HG02840 (cell line): ENCODE results near the gene PGC.

Source experiments
- ATAC-seq: cut with Tn5 transposase; IDR thresholded peaks from one replicate; pipeline ENCODE4 v1.9.1; 2021; ENCODE audit warnings: mild to moderate bottlenecking, moderate library complexity, moderate number of reproducible peaks; ENCODE audit not compliant: unreplicated experiment, low FRiP score

The PGC gene

DNA sequence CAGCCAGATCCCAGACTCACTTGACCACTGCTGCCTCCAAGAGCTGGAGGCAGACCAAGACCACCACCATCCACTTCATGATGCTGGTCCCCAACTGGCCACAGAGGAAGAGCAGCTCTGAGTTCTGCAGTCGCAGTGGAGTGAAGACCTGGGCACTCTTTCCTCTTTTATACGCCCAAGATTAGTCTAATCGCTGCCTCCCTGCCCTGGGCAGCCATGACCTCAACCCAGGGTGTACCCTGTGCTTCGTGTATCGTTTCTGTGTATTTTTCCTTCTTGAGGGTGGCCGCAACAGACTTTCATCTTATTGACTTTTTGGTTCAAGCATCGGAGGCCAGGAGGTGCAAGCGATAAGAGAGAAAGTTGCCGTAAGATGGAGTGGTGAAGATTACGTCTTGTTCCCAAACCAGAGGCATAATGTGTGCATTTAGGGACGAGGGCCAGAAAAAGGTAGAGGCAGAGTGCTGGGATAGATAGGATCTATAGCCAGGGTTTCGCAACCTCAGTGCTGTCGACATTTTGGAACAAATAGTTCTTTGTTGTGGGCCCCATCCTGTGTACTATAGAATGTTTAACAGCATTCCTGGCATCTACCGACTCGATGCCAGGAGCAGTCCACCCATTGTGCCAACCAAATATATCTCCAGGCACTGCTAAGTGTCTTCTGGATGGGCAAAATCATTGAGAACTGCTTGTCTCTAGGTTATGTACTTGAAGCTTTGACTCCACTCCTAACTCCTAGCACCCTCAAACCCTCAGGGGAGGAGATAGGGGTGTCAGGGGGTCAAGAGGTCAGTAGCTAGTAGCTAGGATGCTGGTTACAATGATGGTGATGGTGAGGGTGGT lies at the start of gene PGC:
Gene PGC, minus strand, starts transcription at position 142 of the 846 bp plus-strand sequence. Its CDS starts 63 bp downstream, at position 79.
- no peak for ATAC-seq

DNA sequence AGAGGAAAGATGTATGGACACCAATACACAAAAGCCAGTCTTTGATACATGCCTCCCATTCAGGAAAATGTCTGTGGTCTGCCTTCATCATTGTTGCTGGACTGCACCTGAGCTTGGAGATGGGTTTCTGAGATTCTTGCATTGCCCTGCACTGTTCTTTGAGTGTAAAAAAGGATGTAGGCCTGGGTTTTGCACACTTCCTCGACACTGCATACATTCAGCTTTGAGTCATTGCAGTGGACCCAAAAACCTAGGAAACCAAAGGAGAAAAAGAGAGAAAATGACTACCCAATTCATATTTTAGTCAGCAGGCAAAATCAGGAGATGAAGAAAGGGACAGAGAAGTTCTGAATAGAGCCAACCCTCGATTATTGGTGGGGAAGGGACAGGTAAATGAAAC lies 49.3 kb upstream of the PGC start:
- ATAC-seq, result no peak

DNA sequence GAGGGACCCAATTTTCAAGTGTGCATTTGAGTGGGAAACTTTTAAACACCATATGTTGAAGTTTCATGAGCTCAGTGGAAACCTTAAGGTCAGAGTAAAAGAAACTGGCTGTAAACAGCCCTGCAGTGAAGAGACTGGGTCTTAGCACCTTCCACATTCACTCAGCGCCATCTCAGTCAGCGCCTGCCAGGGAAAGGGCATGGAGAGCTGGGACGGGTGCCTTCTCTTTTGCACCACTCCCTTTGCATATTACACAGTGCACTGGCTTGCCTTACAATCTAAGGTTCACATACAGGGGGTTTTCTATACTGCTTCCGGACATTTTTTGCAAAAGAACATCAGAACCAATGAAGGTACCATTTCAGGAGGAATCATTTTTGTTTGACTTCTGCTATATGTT lies 44.8 kb upstream of the PGC start:
- no peak for ATAC-seq

DNA sequence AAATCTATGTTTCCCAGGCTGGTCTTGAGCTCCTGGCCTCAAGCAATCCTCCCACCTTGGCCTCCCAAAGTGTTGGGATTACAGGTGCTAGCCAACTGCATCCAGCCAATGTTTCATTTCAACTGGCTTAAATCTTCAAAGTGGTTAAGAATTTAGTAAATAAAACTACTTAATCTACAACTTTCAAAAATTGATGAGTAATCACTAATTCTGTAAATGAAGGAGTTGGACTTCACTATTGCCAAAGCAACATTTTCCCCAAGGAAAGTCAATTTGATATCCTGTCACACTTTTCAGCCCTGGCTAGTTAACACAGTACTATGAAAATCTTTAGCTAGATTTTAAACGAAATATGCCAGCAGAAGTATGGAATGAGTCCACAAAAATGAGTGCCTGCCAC lies 44.1 kb upstream of the PGC start:
- ATAC-seq, result no peak

DNA sequence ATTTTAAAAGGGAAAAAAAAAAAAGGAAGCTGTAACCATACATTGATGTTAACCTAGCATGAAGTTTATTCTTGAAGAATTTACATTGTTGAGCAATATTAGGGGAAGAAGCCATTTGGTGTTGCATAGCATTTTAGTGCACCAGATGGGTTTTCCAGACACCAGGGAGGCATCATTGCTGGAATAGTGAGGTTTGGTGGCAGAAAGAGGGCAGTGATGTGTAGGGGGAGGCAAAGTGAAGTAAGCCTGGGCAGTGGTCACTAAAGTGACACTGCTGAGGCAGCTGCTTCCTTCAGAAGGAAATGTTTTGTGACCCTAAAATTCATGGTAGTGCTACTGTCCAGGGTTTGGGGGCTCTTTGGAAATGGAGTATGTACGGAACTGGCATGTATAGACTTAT lies 42.8 kb upstream of the PGC start:
- no peak for ATAC-seq

DNA sequence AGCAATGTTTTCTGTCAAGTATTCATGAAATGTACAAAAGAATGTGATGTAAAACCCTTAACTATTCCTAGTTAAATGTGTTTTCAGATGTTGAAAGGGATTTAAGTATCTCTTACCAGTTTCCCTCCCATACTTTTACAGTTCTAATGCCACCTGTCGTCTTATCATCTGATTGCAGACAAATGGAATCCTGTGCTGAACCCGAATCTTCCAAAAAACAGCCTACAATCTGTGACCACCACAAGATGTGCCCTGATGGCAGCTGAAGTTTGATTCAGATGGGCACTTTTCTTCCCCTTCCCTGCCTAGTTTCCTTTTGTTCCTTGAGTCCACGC lies 42.2 kb upstream of the PGC start:
- no peak for ATAC-seq

DNA sequence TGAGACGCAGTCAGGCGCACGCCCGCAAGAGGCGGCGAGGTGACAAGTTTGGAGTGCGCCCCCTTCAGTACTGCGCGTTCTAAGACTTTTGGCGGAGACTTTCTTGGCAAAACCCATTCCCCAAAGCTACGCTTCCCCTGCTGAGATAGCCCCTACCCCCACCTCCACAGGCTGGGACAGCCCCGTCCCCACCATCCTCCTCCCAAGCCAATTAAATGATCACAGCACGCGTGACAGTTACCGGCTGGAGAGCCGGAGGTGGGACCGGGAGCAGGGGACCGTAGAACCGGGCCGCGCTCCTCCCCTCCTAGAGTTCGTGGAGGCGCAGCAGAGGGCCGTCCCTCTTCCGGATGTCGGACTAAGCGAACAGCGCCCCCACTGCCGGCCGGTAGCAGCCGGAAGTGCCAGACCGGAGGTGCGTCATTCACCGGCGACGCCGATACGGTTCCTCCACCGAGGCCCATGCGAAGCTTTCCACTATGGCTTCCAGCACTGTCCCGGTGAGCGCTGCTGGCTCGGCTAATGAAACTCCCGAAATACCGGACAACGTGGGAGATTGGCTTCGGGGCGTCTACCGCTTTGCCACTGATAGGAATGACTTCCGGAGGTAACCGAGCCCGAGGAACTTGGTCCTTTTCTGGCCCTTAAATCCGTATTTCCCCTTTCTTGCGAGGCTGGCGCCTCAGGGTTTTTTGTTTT lies 40.2 kb upstream of the PGC start, which contains the start of gene TOMM6:
Gene TOMM6, plus strand, starts transcription at position 476 of the 699 bp plus-strand sequence. Its CDS starts 4 bp downstream, at position 480.
- peak; percentile 82 for ATAC-seq

DNA sequence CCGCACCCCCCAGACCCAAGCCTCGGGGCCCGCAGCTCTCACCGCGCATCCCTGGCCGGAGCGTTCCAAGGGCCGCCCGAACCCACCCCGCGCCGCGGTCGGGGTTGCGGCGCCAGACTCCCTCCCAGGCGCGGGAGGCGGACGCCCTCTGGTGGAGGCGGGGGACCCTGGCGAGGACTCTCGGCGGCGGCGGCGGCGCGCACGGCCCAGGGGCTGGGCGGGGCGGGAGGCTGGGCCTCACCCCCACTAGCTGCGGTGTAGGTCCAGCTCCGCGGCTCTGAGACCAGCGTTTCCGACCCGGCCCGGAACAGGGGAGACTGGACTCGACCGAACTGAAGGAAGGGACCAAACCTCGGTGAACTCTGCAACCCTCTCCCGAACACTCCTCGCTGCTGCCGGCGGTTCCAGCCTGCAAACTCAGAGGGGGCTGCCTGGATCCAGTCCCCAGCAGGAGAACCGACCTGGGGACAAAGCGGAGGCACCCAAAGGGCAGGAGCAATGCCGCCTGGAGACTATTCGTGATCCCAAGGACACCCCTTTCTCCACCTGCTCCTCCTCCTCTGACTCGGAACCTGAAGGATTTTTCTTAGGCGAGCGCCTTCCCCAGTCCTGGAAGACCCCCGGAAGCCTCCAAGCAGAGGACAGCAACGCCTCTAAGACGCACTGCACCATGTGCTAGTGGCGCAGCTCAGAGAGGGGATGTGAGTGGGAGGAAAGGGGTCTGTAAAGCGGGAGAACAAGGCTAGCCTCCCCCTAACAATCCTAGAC lies 39.4 kb upstream of the PGC start:
- peak; percentile 52 for ATAC-seq

DNA sequence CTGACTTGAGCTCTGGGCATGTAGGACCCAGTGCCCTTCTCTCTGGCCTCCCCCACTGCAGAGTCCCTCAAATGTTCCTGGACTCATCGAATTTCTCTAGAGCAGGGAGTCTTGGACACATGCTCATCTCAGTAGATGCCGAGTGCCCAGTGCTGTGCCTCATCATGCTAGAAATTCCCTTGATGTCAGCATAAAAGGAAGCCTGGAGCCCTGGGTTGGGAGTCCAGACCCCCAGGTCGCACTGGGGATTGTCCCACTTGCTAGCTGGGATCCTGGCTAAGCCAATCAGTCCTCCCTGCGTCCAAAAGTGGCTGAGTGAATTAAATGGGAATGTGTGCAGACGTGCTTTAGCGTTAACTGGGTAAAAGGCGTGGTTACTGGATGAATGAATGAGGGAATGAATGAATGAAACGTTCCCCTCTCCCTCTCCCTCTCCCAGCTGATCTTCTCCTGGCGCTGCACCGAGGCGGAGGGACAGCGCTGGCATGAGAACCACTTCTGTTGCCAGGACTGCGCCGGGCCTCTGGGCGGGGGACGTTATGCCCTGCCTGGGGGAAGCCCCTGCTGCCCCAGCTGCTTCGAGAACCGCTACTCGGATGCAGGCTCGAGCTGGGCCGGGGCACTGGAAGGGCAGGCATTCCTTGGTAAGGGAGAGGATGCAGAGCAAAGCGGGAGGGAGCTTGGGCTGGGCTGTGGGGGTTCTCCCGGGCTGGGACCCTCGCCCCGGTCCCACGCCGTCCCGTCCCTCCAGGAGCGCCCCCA lies 38.7 kb upstream of the PGC start:
- no peak for ATAC-seq

DNA sequence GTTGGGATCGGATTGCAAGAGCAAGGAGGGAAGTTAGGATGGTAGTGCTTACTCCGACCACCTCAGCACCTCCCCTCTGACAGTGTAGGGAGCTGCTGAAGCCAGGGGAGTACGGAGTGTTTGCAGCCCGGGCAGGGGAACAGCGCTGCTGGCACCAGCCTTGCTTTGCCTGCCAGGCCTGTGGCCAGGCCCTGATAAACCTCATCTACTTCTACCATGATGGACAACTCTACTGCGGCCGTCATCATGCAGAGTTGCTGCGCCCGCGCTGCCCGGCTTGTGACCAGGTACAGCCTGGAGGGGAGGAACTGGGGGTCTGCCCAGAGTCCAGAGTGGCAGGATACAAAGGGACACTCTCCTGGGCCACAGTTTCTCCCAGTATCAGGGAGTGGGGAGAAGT lies 38.1 kb upstream of the PGC start:
- no peak for ATAC-seq

DNA sequence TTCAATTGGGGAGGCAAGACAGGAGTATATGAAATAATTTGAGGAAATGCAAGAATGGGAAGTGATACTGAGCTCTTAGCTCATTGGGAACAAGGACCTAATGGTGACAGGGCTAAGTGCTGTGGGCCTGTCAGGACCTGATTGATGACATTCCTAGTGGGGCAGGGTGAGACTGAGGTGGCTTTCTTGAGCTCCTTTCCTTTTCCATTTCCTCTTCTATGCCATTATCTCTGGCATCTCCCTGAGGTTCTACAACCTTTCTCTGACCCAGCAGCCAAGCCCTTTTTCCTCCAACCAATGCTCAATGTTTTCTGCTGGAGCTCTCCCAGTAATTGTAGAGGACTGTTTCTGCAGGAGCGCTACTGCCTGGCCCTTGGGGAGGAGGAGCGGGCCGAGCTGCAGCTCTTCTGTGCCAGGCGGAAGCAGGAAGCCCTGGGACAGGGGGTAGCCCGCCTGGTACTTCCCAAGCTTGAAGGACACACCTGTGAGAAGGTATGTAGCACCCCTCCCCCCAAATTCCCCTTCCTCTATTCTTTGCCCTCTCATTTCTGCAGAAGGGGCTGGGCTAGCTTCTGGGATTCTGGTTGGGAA lies 37.5 kb upstream of the PGC start:
- ATAC-seq, result no peak

DNA sequence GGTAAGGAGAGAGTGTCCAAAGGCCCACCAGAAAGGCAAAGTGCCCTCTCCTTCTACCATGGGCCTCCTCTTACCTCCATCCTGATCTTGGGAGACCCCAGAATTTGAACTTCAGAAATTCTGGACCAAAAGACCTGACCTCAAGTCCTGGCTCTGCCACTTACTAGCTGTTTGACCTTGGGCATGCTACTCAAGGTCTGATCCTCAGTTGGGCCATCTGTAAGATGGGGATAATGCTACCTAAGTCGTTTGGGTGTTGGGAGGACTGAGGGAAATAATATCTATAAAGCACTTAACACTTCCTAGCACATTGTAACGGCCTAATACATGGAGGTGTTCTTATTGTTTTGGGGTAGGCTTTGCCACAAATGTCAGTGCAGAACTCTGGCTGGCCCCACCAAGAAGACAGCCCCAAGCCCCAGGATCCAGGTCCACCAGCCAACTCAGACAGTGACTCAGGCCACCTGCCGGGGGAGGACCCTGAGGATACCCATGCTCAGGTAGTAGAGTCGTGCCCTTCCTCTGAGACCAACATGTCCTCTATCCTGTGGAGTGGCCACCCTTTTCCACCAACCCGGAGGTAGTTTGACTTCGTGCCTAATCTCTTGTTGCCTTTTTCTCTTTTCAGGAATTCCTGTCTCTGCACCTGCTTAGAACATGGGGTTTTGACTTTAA lies 36.0 kb upstream of the PGC start:
- no peak for ATAC-seq

DNA sequence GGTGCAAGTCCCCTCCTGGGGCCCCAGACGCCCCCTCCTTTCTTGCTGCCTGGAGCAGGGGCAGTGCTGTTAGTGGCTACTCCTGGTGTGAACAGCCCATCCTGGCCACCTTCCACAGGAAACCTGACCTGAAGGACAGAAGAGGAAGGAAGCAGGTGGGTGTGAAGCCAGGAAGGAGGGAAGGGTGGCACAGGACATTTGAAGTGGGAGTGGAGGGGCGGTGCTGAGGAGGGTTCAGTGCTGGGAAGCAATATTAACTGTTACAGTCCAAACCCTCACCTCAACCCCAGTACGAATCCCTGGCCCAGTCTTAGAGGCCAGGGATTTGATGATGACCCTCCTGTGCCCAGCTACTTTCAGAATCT lies 34.2 kb upstream of the PGC start:
- ATAC-seq, result no peak

DNA sequence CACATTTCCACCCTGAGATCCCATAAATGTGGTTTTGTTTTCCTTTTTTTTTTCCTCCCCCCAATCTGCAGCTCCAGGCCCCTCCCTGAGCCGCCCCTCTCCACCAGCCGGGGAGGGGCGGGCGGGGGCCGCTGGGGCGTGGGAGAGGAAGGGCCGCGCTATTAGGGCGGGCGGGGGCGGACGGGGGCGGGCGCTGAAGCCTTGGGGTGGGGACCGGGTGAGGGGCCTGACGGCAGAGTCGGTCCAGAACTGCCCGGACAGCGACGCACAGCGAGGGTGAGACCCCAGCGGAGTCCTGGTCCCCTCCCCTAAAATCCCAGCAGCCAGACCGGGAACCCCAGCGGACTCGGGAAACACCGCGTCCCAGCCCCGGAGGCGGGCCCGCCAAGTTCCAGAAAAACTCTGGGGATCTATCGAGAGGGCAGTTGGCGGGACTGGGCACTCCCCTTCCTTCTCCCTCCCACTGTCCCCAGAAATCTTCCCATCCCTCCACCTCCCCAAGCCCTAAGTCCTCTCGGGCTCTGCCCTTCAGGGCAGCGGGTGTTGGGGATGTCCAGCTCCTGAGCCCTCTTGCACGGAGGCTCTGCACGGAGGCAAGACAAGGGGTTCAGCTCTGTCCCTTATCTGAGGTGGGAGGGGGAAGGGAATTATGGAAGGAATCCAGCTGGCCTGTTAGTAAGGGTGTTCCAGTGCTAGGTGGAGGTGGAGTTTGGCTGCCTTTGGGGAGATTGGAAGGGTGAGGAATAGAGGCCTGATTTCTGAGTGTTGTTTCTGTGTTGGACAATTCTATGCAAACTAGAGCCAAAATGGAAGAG lies 33.6 kb upstream of the PGC start, which contains the start of gene PRICKLE4:
Gene PRICKLE4, plus strand, starts transcription at position 232 of the 815 bp plus-strand sequence. CDS start 2,692 bp downstream, outside the sequence.
- no peak for ATAC-seq

DNA sequence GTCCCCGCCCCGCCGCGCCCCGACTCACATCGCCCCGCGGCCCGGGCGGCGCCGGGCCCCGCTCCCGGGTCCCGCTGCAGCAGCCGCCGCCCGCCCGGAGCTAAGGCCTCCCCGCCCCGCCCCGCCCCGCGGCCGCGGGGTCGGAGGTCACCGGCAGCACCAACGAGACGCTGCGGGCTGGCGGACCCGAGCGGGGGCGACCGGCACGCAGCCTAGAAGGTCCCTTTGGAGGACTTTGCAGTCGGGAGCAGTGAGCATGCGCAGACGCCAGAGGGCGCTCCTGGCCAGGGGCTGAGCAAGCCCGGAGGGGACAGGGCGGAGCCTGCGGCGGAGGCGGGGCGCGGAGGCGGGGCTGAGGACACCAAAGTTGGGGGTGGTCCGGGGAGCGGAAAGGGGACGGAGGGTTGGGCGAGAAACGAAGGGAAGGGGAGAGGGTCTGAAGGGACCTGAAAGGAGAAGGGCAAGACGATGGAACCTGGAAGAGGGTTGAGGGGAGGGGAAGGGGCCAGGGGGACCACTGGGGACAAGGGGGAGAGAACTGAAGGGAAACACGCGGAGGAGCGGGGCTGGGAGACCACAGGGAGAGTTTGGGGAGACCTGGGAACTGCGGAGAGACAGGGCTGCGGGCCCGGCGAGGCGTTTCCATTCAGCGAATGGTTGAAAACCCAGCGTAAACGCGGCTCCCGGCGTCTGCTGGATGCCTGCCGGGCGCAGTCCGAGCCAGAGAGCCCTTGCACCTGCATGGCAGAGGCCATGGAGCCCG lies 32.8 kb upstream of the PGC start, which contains the start of gene FRS3:
Gene FRS3, minus strand, starts transcription at position 113 of the 763 bp plus-strand sequence. CDS start 2,913 bp downstream, outside the sequence.
- ATAC-seq, result peak; percentile 89

DNA sequence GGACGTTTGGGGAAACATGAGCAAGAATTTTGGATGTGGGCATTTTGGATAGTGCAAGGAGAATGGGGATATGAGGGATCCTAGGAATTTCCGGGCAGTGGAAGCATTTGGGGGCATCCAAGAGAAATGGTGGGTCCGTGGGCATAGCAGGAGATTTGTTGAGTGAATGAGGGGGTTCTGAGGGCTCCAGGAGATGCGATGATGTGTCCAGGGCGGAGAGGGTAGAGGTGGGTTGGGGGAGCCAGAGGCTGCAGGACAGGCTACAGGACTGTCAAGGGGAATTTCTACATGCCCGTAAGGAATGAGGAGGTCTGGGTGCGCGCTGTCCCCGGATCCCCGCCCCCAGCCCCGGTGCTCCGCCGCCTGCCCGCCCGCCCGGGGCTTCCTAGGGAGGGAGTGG lies 32.1 kb upstream of the PGC start:
- ATAC-seq, result peak; percentile 20

DNA sequence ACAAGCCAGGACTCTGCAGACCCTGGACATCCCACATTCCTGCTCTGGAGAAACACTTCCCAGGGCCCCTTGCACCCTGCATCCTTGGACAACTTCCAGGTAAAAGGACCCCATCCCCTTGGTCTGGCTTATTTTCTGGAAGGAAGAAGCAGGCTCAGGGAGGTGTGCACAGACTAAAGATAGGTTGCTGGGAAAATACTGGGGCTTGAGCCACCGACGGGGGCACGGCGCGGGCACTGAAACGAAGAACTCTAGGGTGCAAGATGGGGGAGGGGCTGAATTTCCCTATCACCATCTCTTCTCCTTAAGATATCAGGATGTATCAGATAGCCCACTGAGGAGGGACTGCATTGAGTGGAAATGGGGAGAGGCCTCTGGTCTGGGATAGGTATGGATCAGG lies 31.7 kb upstream of the PGC start:
- no peak for ATAC-seq
